HEK293T (cell line): ENCODE data around the gene CAMK2D.

Source experiments
- BHLHE40 ChIP-seq: fragments of 450-650 bp; IDR thresholded peaks from 2 replicates; pipeline ENCODE4 v1.6.1; 2016; ENCODE audit warnings: mild to moderate bottlenecking, moderate library complexity, borderline replicate concordance
- CTBP1 ChIP-seq: fragments of 450-650 bp; IDR thresholded peaks from 2 replicates; pipeline ENCODE4 v1.6.1; 2016; ENCODE audit warnings: borderline replicate concordance
- ELF4 ChIP-seq: fragments of 450-650 bp; IDR thresholded peaks from 2 replicates; pipeline ENCODE4 v1.6.1; 2017; ENCODE audit warnings: antibody characterized with exemption
- FOXA1 ChIP-seq: fragments of 450-650 bp; IDR thresholded peaks from 2 replicates; pipeline ENCODE4 v1.6.1; 2016; ENCODE audit warnings: mild to moderate bottlenecking
- FOXM1 ChIP-seq: fragments of 450-650 bp; IDR thresholded peaks from 2 replicates; pipeline ENCODE4 v1.6.1; 2017; ENCODE audit warnings: mild to moderate bottlenecking, borderline replicate concordance
- PKNOX1 ChIP-seq: fragments of 450-650 bp; IDR thresholded peaks from 2 replicates; pipeline ENCODE4 v1.6.1; 2016
- SP1 ChIP-seq: fragments of 450-650 bp; IDR thresholded peaks from 2 replicates; pipeline ENCODE4 v1.6.1; 2017
- SUZ12 ChIP-seq: fragments of 450-650 bp; IDR thresholded peaks from 2 replicates; pipeline ENCODE4 v1.6.1; 2016; ENCODE audit warnings: mild to moderate bottlenecking
- TARDBP ChIP-seq: fragments of 450-650 bp; IDR thresholded peaks from 2 replicates; pipeline ENCODE4 v1.6.1; 2016
- ZNF384 ChIP-seq: fragments of 450-650 bp; IDR thresholded peaks from 2 replicates; pipeline ENCODE4 v1.6.1; 2016

- no peak for TF ChIP-seq TARDBP
- TF ChIP-seq FOXA1 = no peak
- no peak for TF ChIP-seq FOXM1
- TF ChIP-seq CTBP1 = no peak
- TF ChIP-seq BHLHE40 = no peak
- no peak for TF ChIP-seq ELF4
- no peak for TF ChIP-seq PKNOX1
- no peak for TF ChIP-seq SUZ12
- TF ChIP-seq ZNF384 = no peak
- TF ChIP-seq SP1 = no peak
Measured at GRCh38 chr4:113447769-113448168, 313.8 kb downstream of the CAMK2D start.
